H9 (cell line): ENCODE measurements around the gene SLC23A1. TPM values are rescaled to one million over a fixed set of nuclear protein-coding genes. Genes with fewer than 3 reads are reported as not detected.

Source experiments
- DNase-seq: peaks from one replicate; pipeline ENCODE4 v3.0.0-alpha.2; 2017
- H2AFZ ChIP-seq: one replicate; pipeline ENCODE4 v1.6.1; 2013; ENCODE audit warnings: mild to moderate bottlenecking, low read length, control low read depth, moderate library complexity
- H2AK5ac ChIP-seq: 2 replicates; pipeline ENCODE4 v1.6.1; 2013; ENCODE audit warnings: low read length, control low read depth, mixed read lengths; ENCODE audit not compliant: insufficient read length
- H2BK120ac ChIP-seq: one replicate; pipeline ENCODE4 v1.6.1; 2013; ENCODE audit warnings: low read depth, mild to moderate bottlenecking, low read length, control low read depth, inconsistent platforms; ENCODE audit not compliant: poor library complexity, severe bottlenecking
- H2BK12ac ChIP-seq: 2 replicates; pipeline ENCODE4 v1.6.1; 2013; ENCODE audit warnings: low read length, control low read depth, mixed read lengths, low read depth; ENCODE audit not compliant: insufficient read length
- H2BK15ac ChIP-seq: 2 replicates; pipeline ENCODE4 v1.6.1; 2013; ENCODE audit warnings: low read depth, low read length, control low read depth
- H2BK20ac ChIP-seq: one replicate; pipeline ENCODE4 v1.6.1; 2013; ENCODE audit warnings: low read depth, mild to moderate bottlenecking, low read length, control low read depth, inconsistent platforms; ENCODE audit not compliant: poor library complexity, severe bottlenecking
- H2BK5ac ChIP-seq: 2 replicates; pipeline ENCODE4 v1.6.1; 2013; ENCODE audit warnings: low read length, control low read depth, mixed read lengths; ENCODE audit not compliant: insufficient read length
- H3K14ac ChIP-seq: 2 replicates; pipeline ENCODE4 v1.6.1; 2013; ENCODE audit warnings: low read length, control low read depth; ENCODE audit not compliant: insufficient read depth
- H3K18ac ChIP-seq: 2 replicates; pipeline ENCODE4 v1.6.1; 2013; ENCODE audit warnings: low read depth, mild to moderate bottlenecking, mixed read lengths, low read length, control low read depth; ENCODE audit not compliant: insufficient read length
- H3K23ac ChIP-seq: 2 replicates; pipeline ENCODE4 v1.6.1; 2013; ENCODE audit warnings: low read length, control low read depth, mixed read lengths, low read depth; ENCODE audit not compliant: insufficient read length
- H3K23me2 ChIP-seq: 2 replicates; pipeline ENCODE4 v1.6.1; 2013; ENCODE audit warnings: low read depth, mild to moderate bottlenecking, mixed read lengths, low read length, control low read depth; ENCODE audit not compliant: insufficient read length, poor library complexity, severe bottlenecking
- H3K27ac ChIP-seq: 2 replicates; pipeline ENCODE4 v1.5.1; 2013; ENCODE audit warnings: low read length, control low read depth, mixed read lengths, low read depth; ENCODE audit not compliant: insufficient read length
- H3K27me3 ChIP-seq: 2 replicates; pipeline ENCODE4 v1.6.1; 2013; ENCODE audit warnings: low read length, control low read depth, inconsistent platforms; ENCODE audit not compliant: insufficient read depth
- H3K4ac ChIP-seq: 2 replicates; pipeline ENCODE4 v1.6.1; 2013; ENCODE audit warnings: low read depth, mild to moderate bottlenecking, control low read depth, inconsistent platforms, low read length, moderate library complexity
- H3K4me1 ChIP-seq: 2 replicates; pipeline ENCODE4 v1.6.1; 2013; ENCODE audit warnings: low read length, control low read depth, inconsistent platforms; ENCODE audit not compliant: insufficient read depth
- H3K4me2 ChIP-seq: 2 replicates; pipeline ENCODE4 v1.6.1; 2013; ENCODE audit warnings: low read length, control low read depth, mixed read lengths; ENCODE audit not compliant: insufficient read length, insufficient read depth
- H3K56ac ChIP-seq: 2 replicates; pipeline ENCODE4 v1.6.1; 2013; ENCODE audit warnings: low read depth, mild to moderate bottlenecking, mixed read lengths, low read length, control low read depth; ENCODE audit not compliant: insufficient read length
- H3K79me1 ChIP-seq: 2 replicates; pipeline ENCODE4 v1.6.1; 2013; ENCODE audit warnings: low read depth, mild to moderate bottlenecking, moderate library complexity, low read length, control low read depth, inconsistent platforms; ENCODE audit not compliant: insufficient read depth, poor library complexity, severe bottlenecking
- H3K79me2 ChIP-seq: 2 replicates; pipeline ENCODE4 v1.6.1; 2013; ENCODE audit warnings: low read length, control low read depth, inconsistent platforms; ENCODE audit not compliant: insufficient read depth
- H3K9ac ChIP-seq: 2 replicates; pipeline ENCODE4 v1.6.1; 2013; ENCODE audit warnings: low read length, control low read depth, mixed read lengths; ENCODE audit not compliant: insufficient read length; ENCODE audit errors: extremely low read depth
- H3K9me3 ChIP-seq: one replicate; pipeline ENCODE4 v1.6.1; 2013; ENCODE audit warnings: low read depth, low read length, inconsistent platforms; ENCODE audit not compliant: control insufficient read depth
- H3T11ph ChIP-seq: one replicate; pipeline ENCODE4 v1.6.1; 2013; ENCODE audit warnings: mild to moderate bottlenecking, low read length, control low read depth, inconsistent platforms
- H4K20me1 ChIP-seq: one replicate; pipeline ENCODE4 v1.6.1; 2013; ENCODE audit not compliant: control insufficient read depth, insufficient read length, insufficient read depth
- H4K5ac ChIP-seq: 2 replicates; pipeline ENCODE4 v1.6.1; 2013; ENCODE audit warnings: low read depth, mild to moderate bottlenecking, mixed read lengths, low read length, control low read depth; ENCODE audit not compliant: insufficient read length
- H4K8ac ChIP-seq: replicated peaks from 2 replicates; pipeline ENCODE4 v1.6.1; 2013; ENCODE audit warnings: low read length, control low read depth, mixed read lengths, low read depth; ENCODE audit not compliant: insufficient read length
- H4K91ac ChIP-seq: 2 replicates; pipeline ENCODE4 v1.6.1; 2013; ENCODE audit warnings: low read depth, mild to moderate bottlenecking, moderate library complexity, mixed read lengths, low read length, control low read depth; ENCODE audit not compliant: insufficient read length
- H3K27ac Mint-ChIP-seq, 3 experiments: 2 replicates in 2 of 3; 3 replicates in 1 of 3; pipeline ENCODE4 v1.8.0; 2020 to 2021; ENCODE audit warnings: mixed read lengths in 3 of 3, mild to moderate bottlenecking in 1 of 3, moderate library complexity in 1 of 3
- H3K27me3 Mint-ChIP-seq: 2 replicates; pipeline ENCODE4 v1.8.0; 2021; ENCODE audit warnings: low read depth, mild to moderate bottlenecking, moderate library complexity, mixed read lengths
- H3K36me3 Mint-ChIP-seq, 3 experiments: 2 replicates in 2 of 3; 3 replicates in 1 of 3; pipeline ENCODE4 v1.8.0; 2020 to 2021; ENCODE audit warnings: low read depth in 3 of 3, mixed read lengths in 3 of 3; ENCODE audit not compliant: insufficient read depth in 1 of 3
- H3K4me1 Mint-ChIP-seq, 2 experiments: 2 replicates each; pipeline ENCODE4 v1.8.0; 2020; ENCODE audit warnings: mixed read lengths in 2 of 2
- H3K4me3 Mint-ChIP-seq, 2 experiments: 2 replicates in 1 of 2; 3 replicates in 1 of 2; pipeline ENCODE4 v1.8.0; 2020 to 2021; ENCODE audit warnings: mild to moderate bottlenecking in 2 of 2, mixed read lengths in 2 of 2, moderate library complexity in 1 of 2
- H3K9me3 Mint-ChIP-seq, 2 experiments: 2 replicates in 1 of 2; 3 replicates in 1 of 2; pipeline ENCODE4 v1.8.0; 2020; ENCODE audit warnings: mild to moderate bottlenecking in 2 of 2, mixed read lengths in 2 of 2, moderate library complexity in 1 of 2
- WGBS: extraction: QIAGEN DNeasy Blood & Tissue Kit; methylation state at CpG from one replicate; pipeline ENCODE4 v1.1.7; 2013; ENCODE audit warnings: missing lambda C conversion rate, low lambda C conversion rate, mixed read lengths; ENCODE audit not compliant: insufficient read length; ENCODE audit errors: extremely low coverage; 5-methylcytosine and 5-hydroxymethylcytosine counted together
- total RNA-seq: library from RNA; stranded (reverse); gene quantifications from 2 replicates; pipeline ENCODE4 v1.2.1, GENCODE V29; 2021
- TF ChIP-seq, protein P1 (sequence below): fragments of 200-600 bp; sonication (generic); conservative IDR thresholded peaks from 3 replicates; pipeline ENCODE4 v1.8.0; 2021; ENCODE audit warnings: antibody characterized with exemption, mild to moderate bottlenecking

The SLC23A1 gene
- total RNA-seq, 1 experiment from 2014 or later: not detected

DNA sequence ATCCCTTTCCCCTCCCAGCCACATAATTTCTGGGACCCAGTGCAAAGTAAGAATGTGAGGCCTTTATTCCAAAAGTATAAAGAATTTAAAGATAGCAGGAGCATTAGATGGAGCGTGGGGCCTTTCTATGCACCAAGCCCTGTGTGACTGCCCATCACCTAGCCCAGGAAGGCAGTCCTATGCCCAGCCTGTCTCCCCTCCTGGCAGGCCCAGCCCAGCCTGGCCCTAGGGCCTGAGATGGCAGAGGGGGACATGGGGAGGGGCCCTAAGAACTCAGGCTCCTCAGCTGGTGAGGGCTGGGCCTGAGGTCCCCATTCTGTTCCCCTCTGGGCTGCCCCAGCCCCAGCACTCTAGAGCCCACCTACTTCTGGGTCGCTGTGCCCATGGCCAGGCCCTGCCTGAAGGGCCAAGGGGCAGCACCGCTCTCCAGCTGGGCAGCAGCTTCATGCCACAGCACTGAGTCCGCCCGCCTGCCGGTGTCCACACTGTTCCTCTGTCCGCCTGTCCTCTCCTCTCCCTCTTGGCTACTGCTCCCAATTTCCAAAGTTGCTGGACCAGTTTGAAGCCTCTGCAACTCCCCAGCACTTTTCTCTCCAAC is 995 bp upstream of the SLC23A1 start:
- no peak for DNase-seq
- H2BK12ac ChIP-seq: no peak overlapping the region
- peak overlapping the region in 1 of 3 experiments; percentile 7; a peak in 1 of 7 replicates for H3K27ac Mint-ChIP-seq

More for the DNA sequence above, 995 bp upstream of the SLC23A1 start:
- Histone ChIP-seq H3K79me1 (no peaks in the 10 kb centered on the region), H3K18ac (no peak overlapping the region), H3K27ac (no peak overlapping the region), H2AFZ (no peak overlapping the region), H2BK120ac (no peak overlapping the region), H3K56ac (no peak overlapping the region), H3K4me2 (no peak overlapping the region), H3K23me2 (no peaks in the 10 kb centered on the region), H3T11ph (no peak overlapping the region), H2AK5ac (no peak overlapping the region), H3K14ac (no peak overlapping the region), H3K4me1 (peaks cover 3% of the 10 kb centered on the region; the same call in 1 of the 2 replicates), H3K4ac (no peak overlapping the region), H2BK20ac (no peak overlapping the region), H4K8ac (no peak overlapping the region), H3K9me3 (no peaks in the 10 kb centered on the region), H4K5ac (no peak overlapping the region), H3K27me3 (no peaks in the 10 kb centered on the region), H3K9ac (no peak overlapping the region), H4K20me1 (no peaks in the 10 kb centered on the region), H2BK15ac (no peak overlapping the region), H4K91ac (no peak overlapping the region), H2BK5ac (no peak overlapping the region), H3K23ac (no peak overlapping the region), H3K79me2 (no peaks in the 10 kb centered on the region)
- H3K9me3 Mint-ChIP-seq: no peaks in the 10 kb centered on the region
- no peak overlapping the region for H3K4me3 Mint-ChIP-seq
- H3K36me3 Mint-ChIP-seq: no peaks in the 10 kb centered on the region
- H3K4me1 Mint-ChIP-seq: peaks cover 22 to 38% of the 10 kb centered on the region in 2 experiments
- WGBS: no CpG with 5 or more reads among the region's 7 CpGs
- no peaks in the 10 kb centered on the region; the same call in 1 of the 2 replicates for H3K27me3 Mint-ChIP-seq
- TF ChIP-seq, protein P1, sequence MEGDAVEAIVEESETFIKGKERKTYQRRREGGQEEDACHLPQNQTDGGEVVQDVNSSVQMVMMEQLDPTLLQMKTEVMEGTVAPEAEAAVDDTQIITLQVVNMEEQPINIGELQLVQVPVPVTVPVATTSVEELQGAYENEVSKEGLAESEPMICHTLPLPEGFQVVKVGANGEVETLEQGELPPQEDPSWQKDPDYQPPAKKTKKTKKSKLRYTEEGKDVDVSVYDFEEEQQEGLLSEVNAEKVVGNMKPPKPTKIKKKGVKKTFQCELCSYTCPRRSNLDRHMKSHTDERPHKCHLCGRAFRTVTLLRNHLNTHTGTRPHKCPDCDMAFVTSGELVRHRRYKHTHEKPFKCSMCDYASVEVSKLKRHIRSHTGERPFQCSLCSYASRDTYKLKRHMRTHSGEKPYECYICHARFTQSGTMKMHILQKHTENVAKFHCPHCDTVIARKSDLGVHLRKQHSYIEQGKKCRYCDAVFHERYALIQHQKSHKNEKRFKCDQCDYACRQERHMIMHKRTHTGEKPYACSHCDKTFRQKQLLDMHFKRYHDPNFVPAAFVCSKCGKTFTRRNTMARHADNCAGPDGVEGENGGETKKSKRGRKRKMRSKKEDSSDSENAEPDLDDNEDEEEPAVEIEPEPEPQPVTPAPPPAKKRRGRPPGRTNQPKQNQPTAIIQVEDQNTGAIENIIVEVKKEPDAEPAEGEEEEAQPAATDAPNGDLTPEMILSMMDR: no peak
